Small intestine (tissue), 7 donors: Measurements from ENCODE around the gene BDKRB1. TPM values are rescaled to one million over a fixed set of nuclear protein-coding genes. Genes with fewer than 3 reads are reported as not detected.

Source experiments
- DNase-seq, 2 donors: peaks; one replicate each; pipeline versions ENCODE4 v3.0.0 to v3.0.0-alpha.2; 2013
- FAIRE-seq: peaks from 2 replicates; lab custom pipeline; 2012; peaks lifted over from hg19 to GRCh38; lab: Jason Lieb, UNC
- H3K27ac ChIP-seq, 3 donors: one replicate each; pipeline ENCODE4 v1.5.1; 2013; ENCODE audit warnings: low read length in 2 of 3, mild to moderate bottlenecking in 2 of 3, control low read depth in 1 of 3, inconsistent platforms in 1 of 3, low read depth in 1 of 3, moderate library complexity in 1 of 3
- H3K27me3 ChIP-seq, 3 donors: one replicate each; pipeline ENCODE4 v1.6.1; 2013; ENCODE audit warnings: low read length in 3 of 3, inconsistent platforms in 1 of 3; ENCODE audit not compliant: control insufficient read depth in 3 of 3, insufficient read depth in 3 of 3
- H3K36me3 ChIP-seq, 3 donors: one replicate each; pipeline ENCODE4 v1.6.1; 2013; ENCODE audit warnings: low read length in 3 of 3, inconsistent platforms in 1 of 3, low read depth in 1 of 3, mild to moderate bottlenecking in 1 of 3, moderate library complexity in 1 of 3; ENCODE audit not compliant: control insufficient read depth in 3 of 3, insufficient read depth in 2 of 3
- H3K4me1 ChIP-seq, 3 donors: one replicate each; pipeline ENCODE4 v1.6.1; 2013; ENCODE audit warnings: low read length in 2 of 3, inconsistent platforms in 1 of 3, low read depth in 1 of 3, mild to moderate bottlenecking in 1 of 3, moderate library complexity in 1 of 3; ENCODE audit not compliant: control insufficient read depth in 3 of 3, insufficient read depth in 2 of 3
- H3K4me3 ChIP-seq, 3 donors: one replicate each; pipeline ENCODE4 v1.5.1; 2013; ENCODE audit warnings: low read length in 3 of 3, control low read depth in 1 of 3, inconsistent platforms in 1 of 3, low read depth in 1 of 3, mild to moderate bottlenecking in 1 of 3, moderate library complexity in 1 of 3
- H3K9me3 ChIP-seq, 2 donors: one replicate each; pipeline ENCODE4 v1.6.1; 2013; ENCODE audit warnings: low read depth in 1 of 2, low read length in 1 of 2; ENCODE audit not compliant: control insufficient read depth in 2 of 2, insufficient read depth in 1 of 2
- WGBS, 3 donors: extraction: QIAGEN DNeasy Blood & Tissue Kit; methylation state at CpG; one replicate each; pipeline ENCODE4 v1.1.7; 2013; 5-methylcytosine and 5-hydroxymethylcytosine counted together
- polyA plus RNA-seq, 4 donors: library from polyadenylated mRNA; stranded (reverse) in 3 of 4; unstranded in 1 of 4; fragments of 200-250 nt in 3 of 4; fragments of 120-200 nt in 1 of 4; gene quantifications; one replicate each; pipeline versions ENCODE4 v1.2.1 to v1.2.3, GENCODE V29; 2013
- donor health status: healthy with polysubstance abuse.
- donor health status: control.
- donor health status: control.
- donor health status: Bipolar disorder and iron deficiency.
- donor health status: healthy.

BDKRB1 gene
- polyA plus RNA-seq, 4 donors, result 1.1 to 4.3 (median 1.7) TPM

DNA sequence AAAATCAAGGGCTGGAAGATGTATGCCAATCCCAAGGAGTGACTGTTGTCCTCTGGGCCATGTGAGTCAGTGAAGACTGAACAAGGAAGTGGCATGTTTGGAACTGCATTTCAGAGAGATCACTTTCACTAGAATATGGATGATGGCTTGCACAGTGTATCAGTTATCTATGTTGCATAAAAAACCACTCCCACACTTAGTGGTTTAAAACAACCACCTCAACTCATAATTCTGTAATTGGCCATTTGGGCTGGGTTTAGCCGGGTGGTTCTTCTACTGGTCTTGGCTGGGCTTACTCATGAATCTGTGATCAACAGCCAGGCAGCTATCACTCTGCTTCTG is 15.4 kb downstream of the BDKRB1 start:
- no peaks in the 10 kb centered on the region for H3K36me3 ChIP-seq
- no peak overlapping the region for H3K27ac ChIP-seq
- peaks cover 0 to 17% of the 10 kb centered on the region in 2 donors for H3K9me3 ChIP-seq
- FAIRE-seq (no peak), DNase-seq (peak in 1 of 2 donors; percentile 62)
- 75 to 92% (median 75%) methylated on average over 1 of the region's 1 CpG for WGBS, 3 donors
- no peaks in the 10 kb centered on the region for H3K27me3 ChIP-seq
- H3K4me3 ChIP-seq, result no peak overlapping the region
- peaks cover 0 to 45% (median 0%) of the 10 kb centered on the region in 3 donors for H3K4me1 ChIP-seq

DNA sequence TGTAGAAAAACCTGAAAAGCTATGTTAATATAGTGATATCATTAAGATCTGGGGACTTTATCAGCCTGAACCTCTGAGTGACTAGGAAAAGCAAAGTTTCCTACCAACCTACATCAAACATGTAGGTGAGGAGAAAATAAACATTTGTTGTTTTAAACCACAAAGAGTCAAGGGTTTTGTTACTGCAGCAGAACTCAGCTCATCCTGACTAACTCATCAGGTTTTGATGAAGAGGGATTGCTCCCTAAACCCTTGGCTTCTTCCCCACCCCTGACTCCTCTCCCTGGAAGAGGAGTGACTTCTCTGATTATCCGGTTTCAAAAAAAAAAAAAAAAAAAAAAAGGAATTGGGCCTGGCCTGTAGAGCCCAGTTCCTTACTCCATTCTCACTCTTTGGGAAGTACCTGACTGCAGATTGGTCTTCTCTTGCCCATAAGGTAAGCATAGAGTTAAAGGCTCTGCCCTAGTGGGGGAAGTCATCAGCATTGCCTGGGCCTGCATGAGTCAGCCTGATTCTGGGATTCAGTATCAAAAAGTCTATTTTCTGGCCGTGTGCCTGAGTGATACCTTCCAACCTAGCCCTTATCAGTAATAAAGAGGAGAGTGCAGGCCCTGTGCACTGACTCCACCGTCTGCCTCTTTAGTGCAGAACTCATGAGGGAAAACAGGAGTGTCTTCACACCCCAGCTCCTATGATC is 16.9 kb downstream of the BDKRB1 start:
- DNase-seq, result peak; percentile 39 to 76
- H3K27ac ChIP-seq, result peak overlapping the region in 1 of 3 donors; percentile 21
- peaks cover 0 to 26% of the 10 kb centered on the region in 2 donors for H3K9me3 ChIP-seq
- H3K27me3 ChIP-seq, result no peaks in the 10 kb centered on the region
- H3K4me3 ChIP-seq, result no peak overlapping the region
- 3 to 28% (median 23%) methylated on average over 3 of the region's 3 CpGs for WGBS, 3 donors
- no peaks in the 10 kb centered on the region for H3K36me3 ChIP-seq
- no peak for FAIRE-seq
- peaks cover 0 to 37% (median 0%) of the 10 kb centered on the region in 3 donors for H3K4me1 ChIP-seq

DNA sequence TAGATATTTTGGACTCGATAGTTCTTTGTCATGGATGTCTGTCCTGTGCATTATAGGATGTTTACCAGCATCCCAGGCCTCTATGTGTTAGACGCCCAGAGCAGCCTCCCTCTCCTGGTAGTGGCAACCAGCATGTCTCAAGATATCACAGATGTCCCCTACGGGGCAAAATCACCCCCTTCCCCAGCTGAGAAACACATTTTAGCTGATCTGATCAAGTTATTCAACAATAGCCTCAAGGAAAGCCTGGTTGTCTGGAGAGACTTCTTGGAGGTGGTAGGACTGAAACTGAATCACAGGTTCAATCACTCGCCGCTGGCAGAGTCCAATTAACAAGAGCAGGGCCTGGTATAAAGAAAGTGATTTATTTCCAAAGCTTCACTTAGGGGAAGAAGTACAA is 17.6 kb downstream of the BDKRB1 start:
- Histone ChIP-seq H3K9me3 (peaks cover 0 to 33% of the 10 kb centered on the region in 2 donors), H3K36me3 (no peaks in the 10 kb centered on the region), H3K4me1 (peaks cover 0 to 33% (median 0%) of the 10 kb centered on the region in 3 donors), H3K27ac (no peak overlapping the region), H3K4me3 (no peak overlapping the region), H3K27me3 (no peaks in the 10 kb centered on the region)
- WGBS, 3 donors, result 80 to 90% (median 85%) methylated on average over 5 of the region's 5 CpGs
- FAIRE-seq (no peak), DNase-seq (no peak)

DNA sequence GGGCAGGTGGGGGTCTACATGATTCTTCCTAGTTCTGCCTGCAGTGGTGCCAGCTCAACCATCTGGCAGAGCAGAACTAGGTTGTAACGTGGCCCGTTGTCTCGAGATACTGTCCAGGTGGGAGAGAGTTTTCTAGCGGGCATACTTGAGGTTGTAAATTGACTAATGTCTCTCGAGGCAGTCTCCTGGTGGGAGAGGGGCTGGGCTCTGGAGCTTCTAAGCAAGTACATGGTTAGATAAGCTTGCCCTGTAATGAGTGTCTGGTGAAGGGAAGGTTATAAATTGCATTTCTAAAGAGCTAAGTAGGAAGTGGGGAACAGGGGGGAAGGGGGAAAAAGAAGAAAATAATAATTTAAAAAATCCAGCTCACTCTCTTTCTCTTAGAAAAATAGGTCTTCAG is 18.1 kb downstream of the BDKRB1 start:
- peaks cover 0 to 28% (median 0%) of the 10 kb centered on the region in 3 donors for H3K4me1 ChIP-seq
- no peak for DNase-seq
- no peaks in the 10 kb centered on the region for H3K27me3 ChIP-seq
- no peaks in the 10 kb centered on the region for H3K36me3 ChIP-seq
- peaks cover 0 to 33% of the 10 kb centered on the region in 2 donors for H3K9me3 ChIP-seq
- no peak for FAIRE-seq
- H3K4me3 ChIP-seq, result no peak overlapping the region
- 75 to 79% (median 78%) methylated on average over 5 of the region's 5 CpGs for WGBS, 3 donors
- no peak overlapping the region for H3K27ac ChIP-seq

DNA sequence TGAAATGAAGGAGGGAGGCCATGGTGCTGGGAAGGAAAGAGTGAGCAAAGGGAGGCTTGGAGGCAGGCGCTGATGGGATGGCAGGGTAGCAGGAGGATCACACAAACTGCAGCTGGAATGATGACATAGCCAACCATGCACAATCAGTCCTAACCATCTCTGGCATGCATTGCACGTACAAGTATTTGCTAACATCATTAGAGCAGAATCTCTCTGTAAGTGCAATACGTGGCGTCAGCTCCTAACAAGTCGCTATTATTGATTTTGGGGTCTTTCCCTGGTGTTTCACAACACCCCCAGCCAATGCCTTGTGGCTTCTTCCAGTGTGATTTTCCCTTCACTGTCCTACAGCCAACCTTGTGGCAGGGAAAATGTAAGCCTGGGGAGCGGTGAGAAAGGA is 18.5 kb downstream of the BDKRB1 start:
- peaks cover 0 to 33% of the 10 kb centered on the region in 2 donors for H3K9me3 ChIP-seq
- no peaks in the 10 kb centered on the region for H3K27me3 ChIP-seq
- H3K4me1 ChIP-seq, result peaks cover 0 to 24% (median 0%) of the 10 kb centered on the region in 3 donors
- FAIRE-seq, result no peak
- H3K27ac ChIP-seq, result no peak overlapping the region
- WGBS, 3 donors, result 71 to 89% (median 85%) methylated on average over 6 of the region's 6 CpGs
- no peak overlapping the region for H3K4me3 ChIP-seq
- DNase-seq, result no peak
- H3K36me3 ChIP-seq, result no peaks in the 10 kb centered on the region

DNA sequence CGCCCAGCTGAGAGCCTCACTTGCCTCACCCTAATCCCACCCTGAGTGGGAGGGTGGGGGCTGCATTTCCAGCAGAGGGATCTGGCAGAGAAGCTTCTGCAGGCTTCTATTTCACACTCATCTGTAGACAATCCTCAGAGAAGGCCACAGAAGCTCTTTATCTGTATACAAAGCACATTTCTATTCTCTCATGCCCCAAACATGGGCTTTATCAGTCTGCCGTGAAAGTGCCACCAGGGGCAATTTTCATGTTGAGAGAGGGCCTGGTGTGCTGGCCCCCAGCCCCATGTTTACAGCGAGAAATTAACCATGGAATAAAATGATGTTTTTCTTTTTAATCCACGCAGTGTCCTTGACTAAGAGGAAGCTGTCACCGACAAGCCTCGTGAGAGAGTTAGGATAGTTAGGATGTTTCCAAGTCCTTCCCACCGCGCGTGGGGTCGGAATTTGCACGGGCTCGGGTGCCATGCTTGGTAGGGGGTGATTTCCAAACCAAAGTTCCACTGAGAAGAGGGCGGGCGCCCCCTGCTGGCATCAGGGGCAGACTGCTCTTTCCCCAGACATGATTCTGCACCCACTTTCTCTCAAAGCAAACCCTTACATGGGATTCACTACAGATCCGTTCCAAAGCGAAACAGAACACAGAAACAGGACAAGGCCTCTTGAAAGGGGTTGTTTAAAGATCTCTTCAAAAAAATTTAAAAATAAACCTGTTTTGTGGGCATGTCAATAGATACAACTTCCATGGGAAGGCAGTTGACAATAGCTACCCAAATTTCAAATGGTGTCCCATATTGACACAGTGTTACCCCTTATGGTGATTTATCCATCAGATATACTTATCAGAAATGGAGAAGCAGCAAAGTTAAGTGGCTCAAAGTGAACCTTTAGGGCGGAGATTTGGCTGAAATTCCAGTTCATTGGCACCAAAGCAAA is 19.4 kb downstream of the BDKRB1 start:
- H3K9me3 ChIP-seq, result peaks cover 0 to 33% of the 10 kb centered on the region in 2 donors
- H3K27ac ChIP-seq, result no peak overlapping the region
- H3K4me3 ChIP-seq, result no peak overlapping the region
- H3K36me3 ChIP-seq, result no peaks in the 10 kb centered on the region
- FAIRE-seq (no peak), DNase-seq (peak; percentile 68 to 81)
- 18 to 21% (median 19%) methylated on average over 17 of the region's 17 CpGs for WGBS, 3 donors
- H3K27me3 ChIP-seq, result no peaks in the 10 kb centered on the region
- H3K4me1 ChIP-seq, result peaks cover 0 to 16% (median 0%) of the 10 kb centered on the region in 3 donors

DNA sequence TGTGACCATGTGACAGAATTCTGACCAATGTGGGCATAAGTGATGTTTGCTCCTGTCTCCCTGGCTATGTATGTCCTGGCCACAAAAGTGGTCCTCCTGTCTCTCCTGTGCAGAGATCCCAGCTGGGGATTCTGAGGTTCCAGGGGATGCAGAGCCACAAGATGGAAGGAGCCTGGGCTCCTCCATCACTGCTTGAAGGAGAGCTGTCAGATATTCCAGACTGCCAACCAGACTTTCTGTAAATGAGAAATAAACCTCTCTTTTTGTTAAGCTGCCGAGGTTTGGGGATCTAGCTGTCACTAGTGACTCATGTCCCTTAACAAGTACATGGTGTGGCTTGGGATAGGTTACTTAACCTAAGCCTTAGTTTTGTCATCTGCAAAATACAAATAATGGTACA is 21.9 kb downstream of the BDKRB1 start:
- FAIRE-seq, result no peak
- H3K27me3 ChIP-seq, result no peaks in the 10 kb centered on the region
- H3K9me3 ChIP-seq, result peaks cover 0 to 19% of the 10 kb centered on the region in 2 donors
- DNase-seq, result no peak
- no peak overlapping the region for H3K4me3 ChIP-seq
- WGBS, 3 donors, result 83 to 100% (median 90%) methylated on average over 1 of the region's 1 CpG
- peaks cover 0 to 5% (median 0%) of the 10 kb centered on the region in 3 donors for H3K36me3 ChIP-seq
- no peak overlapping the region for H3K27ac ChIP-seq
- peaks cover 0 to 16% (median 0%) of the 10 kb centered on the region in 3 donors for H3K4me1 ChIP-seq

DNA sequence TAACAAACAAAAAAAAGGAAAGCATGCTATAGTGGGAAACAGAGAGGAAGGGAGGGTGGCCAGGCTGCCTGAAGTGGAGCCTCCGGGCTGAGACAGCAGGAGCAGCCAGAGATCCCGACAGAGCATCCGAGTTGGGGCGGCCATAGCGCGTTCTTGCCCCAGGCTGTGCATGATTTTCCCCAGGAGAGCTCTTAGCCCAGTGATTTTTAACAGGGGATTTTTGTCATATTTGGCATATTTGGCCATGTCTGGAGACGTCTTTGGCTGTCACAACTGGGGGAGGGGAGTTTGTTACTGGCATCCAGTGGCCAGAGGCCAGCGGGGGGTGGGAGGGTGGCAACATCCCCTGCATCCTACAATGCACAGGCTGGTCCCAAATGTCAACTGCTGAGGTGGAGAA is 23.6 kb downstream of the BDKRB1 start:
- Histone ChIP-seq H3K36me3 (peaks cover 0 to 14% (median 0%) of the 10 kb centered on the region in 3 donors), H3K27ac (no peak overlapping the region), H3K4me3 (no peak overlapping the region), H3K9me3 (peaks cover 0 to 16% of the 10 kb centered on the region in 2 donors), H3K4me1 (peaks cover 0 to 8% (median 0%) of the 10 kb centered on the region in 3 donors), H3K27me3 (no peaks in the 10 kb centered on the region)
- WGBS, 3 donors, result 87 to 97% (median 90%) methylated on average over 8 of the region's 8 CpGs
- FAIRE-seq (no peak), DNase-seq (no peak)
